Fibroblast of lung (primary cell): ENCODE measurements around the gene HPS3. TPM values are rescaled to one million over a fixed set of nuclear protein-coding genes. Genes with fewer than 3 reads are reported as not detected.
"Not testable (repeated sequence)": the region's sequence is repeated elsewhere in the genome, so short reads cannot be mapped to it uniquely, and the experiment has no call there.

ENCODE experiments used
- DNase-seq, 2 donors: peaks; one replicate each; pipeline versions ENCODE4 v3.0.0 to v3.0.0-alpha.2; 2010; ENCODE audit warnings: low read depth in 2 of 2
- H2AFZ ChIP-seq: 2 replicates; pipeline ENCODE4 v1.5.1; 2012; ENCODE audit warnings: low read length, control low read depth, inconsistent platforms
- H3K27ac ChIP-seq: 2 replicates; pipeline ENCODE4 v1.5.1; 2011; ENCODE audit warnings: low read length, control low read depth; ENCODE audit not compliant: insufficient read depth
- H3K27me3 ChIP-seq: 2 replicates; pipeline ENCODE4 v1.5.1; 2011; ENCODE audit warnings: mild to moderate bottlenecking, low read length; ENCODE audit not compliant: control insufficient read depth, insufficient read depth
- H3K36me3 ChIP-seq: 2 replicates; pipeline ENCODE4 v1.5.1; 2011; ENCODE audit warnings: low read length; ENCODE audit not compliant: control insufficient read depth, insufficient read depth
- H3K4me1 ChIP-seq: 2 replicates; pipeline ENCODE4 v1.5.1; 2011; ENCODE audit warnings: low read length; ENCODE audit not compliant: control insufficient read depth, insufficient read depth; ENCODE audit errors: extremely low read depth
- H3K4me2 ChIP-seq: 2 replicates; pipeline ENCODE4 v1.5.1; 2011; ENCODE audit warnings: low read length, control low read depth; ENCODE audit not compliant: insufficient read depth; ENCODE audit errors: extremely low read depth
- H3K4me3 ChIP-seq, 4 experiments: fragments of 200-600 bp in 1 of 4; sonication (generic) in 1 of 4; replicated peaks in 1 of 4; 2 replicates each; pipeline ENCODE4 v1.5.1; 2011 to 2016; ENCODE audit warnings: low read length in 4 of 4, low read depth in 3 of 4, mild to moderate bottlenecking in 3 of 4, control low read depth in 2 of 4, inconsistent platforms in 1 of 4, mixed read lengths in 1 of 4; ENCODE audit not compliant: insufficient read depth in 1 of 4; ENCODE audit errors: control extremely low read depth in 1 of 4
- H3K79me2 ChIP-seq: 2 replicates; pipeline ENCODE4 v1.5.1; 2012; ENCODE audit warnings: mild to moderate bottlenecking, low read length, inconsistent platforms; ENCODE audit not compliant: control insufficient read depth, insufficient read depth
- H3K9ac ChIP-seq: 2 replicates; pipeline ENCODE4 v1.5.1; 2011; ENCODE audit warnings: mild to moderate bottlenecking, low read length, control low read depth; ENCODE audit not compliant: insufficient read depth
- H3K9me3 ChIP-seq: 2 replicates; pipeline ENCODE4 v1.5.1; 2012; ENCODE audit warnings: low read depth, low read length; ENCODE audit not compliant: control insufficient read depth, insufficient read depth
- H4K20me1 ChIP-seq: 2 replicates; pipeline ENCODE4 v1.5.1; 2011; ENCODE audit warnings: low read length; ENCODE audit not compliant: control insufficient read depth, insufficient read depth; ENCODE audit errors: extremely low read depth
- CTCF ChIP-seq, 2 donors: IDR thresholded peaks in 1 of 2; conservative IDR thresholded peaks in 1 of 2; 1 replicate in 1 of 2; 2 replicates in 1 of 2; pipeline ENCODE4 v1.5.1; 2011 to 2012; ENCODE audit warnings: low read length in 2 of 2, control low read depth in 1 of 2, inconsistent platforms in 1 of 2, low read depth in 1 of 2, mild to moderate bottlenecking in 1 of 2
- EZH2 ChIP-seq: IDR thresholded peaks from 2 replicates; pipeline ENCODE4 v1.5.1; 2012; ENCODE audit warnings: low read length, control low read depth, mild to moderate bottlenecking; ENCODE audit errors: missing control alignments
- polyA plus RNA-seq, 2 donors: library from polyadenylated mRNA; depleted of rRNA in 1 of 2; stranded (reverse) in 1 of 2; unstranded in 1 of 2; fragments of >200 nt; gene quantifications; 2 replicates each; pipeline ENCODE4 v1.2.1, GENCODE V29; 2011 to 2012; ENCODE audit warnings: missing spikeins in 1 of 2
- total RNA-seq: library from RNA; depleted of rRNA; stranded (reverse); fragments of >200 nt; gene quantifications from 2 replicates; pipeline ENCODE4 v1.2.1, GENCODE V29; 2014

Gene HPS3
- total and polyA plus RNA-seq, 2 donors (not counting 1 experiment from before 2014, with no cell fraction given) = 31.0 to 33.4 TPM

GRCh38 chr3:149215515-149215914 lies 86.1 kb downstream of the HPS3 start:
- Histone ChIP-seq H3K4me2 (no peak overlapping the region), H3K9ac (no peak overlapping the region), H3K9me3 (no peaks in the 10 kb centered on the region), H3K27ac (no peak overlapping the region), H4K20me1 (no peaks in the 10 kb centered on the region), H3K27me3 (no peaks in the 10 kb centered on the region), H3K4me1 (no peaks in the 10 kb centered on the region), H2AFZ (no peak overlapping the region), H3K36me3 (no peaks in the 10 kb centered on the region), H3K4me3 (no peak overlapping the region), H3K79me2 (no peaks in the 10 kb centered on the region)
- peak; percentile 44 to 65 for DNase-seq
- TF ChIP-seq CTCF (conservative IDR thresholded peaks at IDR 0.05 in 1 of 2, IDR thresholded peaks at IDR 0.05 in 1 of 2; ENCODE audit: low read depth in 1 of 2, low read length in 2 of 2) = no peak

GRCh38 chr3:149216193-149216869 lies 86.9 kb downstream of the HPS3 start:
- Histone ChIP-seq H3K9me3 (no peaks in the 10 kb centered on the region), H3K4me2 (no peak overlapping the region), H3K27me3 (no peaks in the 10 kb centered on the region), H3K27ac (no peak overlapping the region), H3K4me3 (no peak overlapping the region), H3K79me2 (no peaks in the 10 kb centered on the region), H3K4me1 (no peaks in the 10 kb centered on the region), H3K36me3 (no peaks in the 10 kb centered on the region), H2AFZ (no peak overlapping the region), H3K9ac (no peak overlapping the region), H4K20me1 (no peaks in the 10 kb centered on the region)
- TF ChIP-seq EZH2 (no peak), CTCF (conservative IDR thresholded peaks at IDR 0.05 in 1 of 2, IDR thresholded peaks at IDR 0.05 in 1 of 2; ENCODE audit: low read depth in 1 of 2, low read length in 2 of 2) (no peak)
- peak; percentile 14 to 21 for DNase-seq

- no peak overlapping the region for H3K27ac ChIP-seq
- no peaks in the 10 kb centered on the region for H3K9me3 ChIP-seq
- no peak overlapping the region for H3K4me3 ChIP-seq
- no peaks in the 10 kb centered on the region for H3K36me3 ChIP-seq
- TF ChIP-seq CTCF (conservative IDR thresholded peaks at IDR 0.05 in 1 of 2, IDR thresholded peaks at IDR 0.05 in 1 of 2; ENCODE audit: low read depth in 1 of 2, low read length in 2 of 2) (no peak), EZH2 (no peak)
- no peak overlapping the region for H2AFZ ChIP-seq
- H3K9ac ChIP-seq = no peak overlapping the region
- H3K4me1 ChIP-seq = no peaks in the 10 kb centered on the region
- DNase-seq = no peak
- no peak overlapping the region for H3K4me2 ChIP-seq
- no peaks in the 10 kb centered on the region for H3K27me3 ChIP-seq
- H4K20me1 ChIP-seq = no peaks in the 10 kb centered on the region
- H3K79me2 ChIP-seq = no peaks in the 10 kb centered on the region
Measured at GRCh38 chr3:149217347-149217746, 87.9 kb downstream of the HPS3 start.

- H3K4me1 ChIP-seq, DNase-seq, H4K20me1 ChIP-seq, H3K4me3 ChIP-seq, H3K27ac ChIP-seq, H3K36me3 ChIP-seq, H3K27me3 ChIP-seq, H3K9ac ChIP-seq, H2AFZ ChIP-seq, H3K4me2 ChIP-seq, H3K79me2 ChIP-seq, H3K9me3 ChIP-seq: not testable (repeated sequence)
Measured at GRCh38 chr3:149219380-149220121, 90.1 kb downstream of the HPS3 start.
